ENCODE data around the gene RBM34.

- TF ChIP-seq EZH2phosphoT487 (IDR thresholded peaks at IDR 0.05; ENCODE audit: borderline replicate concordance, low read length) (no peak), CTCF (IDR thresholded peaks at IDR 0.05; ENCODE audit: low read depth, low read length, poor library complexity, severe bottlenecking) (no peak)
Measured at GRCh38 chr1:235136111-235136510, 24.9 kb downstream of the RBM34 start.

Data from DOHH2 (cell line).